Epithelial cell of proximal tubule (primary cell): Measurements from ENCODE around the gene PCDH1. TPM values are rescaled to one million over a fixed set of nuclear protein-coding genes. Genes with fewer than 3 reads are reported as not detected.

Experiments used
- DNase-seq: peaks from one replicate; pipeline ENCODE4 v3.0.0-alpha.2; 2011; ENCODE audit warnings: low read depth
- H3K4me3 ChIP-seq: 2 replicates; pipeline ENCODE4 v1.5.1; 2011; ENCODE audit warnings: low read depth, mild to moderate bottlenecking, low read length
- total RNA-seq: library from RNA; depleted of rRNA; stranded (reverse); fragments of >200 nt; gene quantifications from 2 replicates; pipeline ENCODE4 v1.2.3, GENCODE V29; 2015
- TF ChIP-seq, protein P1 (sequence below): conservative IDR thresholded peaks from 2 replicates; pipeline ENCODE4 v1.5.1; 2012; ENCODE audit warnings: low read depth, mild to moderate bottlenecking, low read length

Gene PCDH1
- total RNA-seq, 1 donor from 2014 or later: 17.4 TPM

DNA sequence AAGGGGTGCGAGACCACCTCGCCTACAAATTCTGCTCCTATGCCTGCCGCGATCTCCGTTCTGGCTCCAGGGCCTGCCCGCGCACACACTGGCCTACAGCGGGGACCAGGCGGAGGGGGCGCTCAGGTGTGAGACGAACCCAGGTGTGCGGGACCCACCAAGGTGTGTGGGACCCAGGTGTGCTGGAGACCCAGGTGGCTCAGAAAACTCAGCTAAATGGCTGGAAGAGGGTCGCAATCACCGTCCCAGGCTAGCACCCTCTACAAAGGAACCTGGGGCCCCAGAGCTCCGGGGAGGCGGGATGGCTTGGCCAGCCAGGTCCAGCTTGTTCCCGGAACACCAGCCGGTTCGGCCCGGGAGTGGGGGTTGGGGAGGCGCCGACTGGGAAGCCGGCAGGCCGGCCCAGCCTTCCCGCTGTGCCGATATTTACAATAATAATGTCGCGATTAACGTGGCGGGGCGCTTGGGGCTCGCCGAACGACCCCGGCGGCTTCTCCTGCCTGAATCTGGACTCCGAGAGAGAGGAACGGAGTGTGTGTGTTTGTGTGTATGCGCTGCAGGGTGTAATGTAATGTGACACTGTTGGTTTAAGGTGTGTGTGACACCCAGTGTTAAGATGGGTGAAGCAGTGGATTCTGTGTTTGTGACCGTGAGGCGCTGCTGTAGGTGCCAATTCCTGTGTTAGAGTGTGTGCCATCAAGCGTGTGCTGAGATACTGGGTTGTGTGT, 1.4 kb downstream of the PCDH1 start:
- peak overlapping the region; percentile 57 for H3K4me3 ChIP-seq
- no peak for DNase-seq
- TF ChIP-seq, protein P1, sequence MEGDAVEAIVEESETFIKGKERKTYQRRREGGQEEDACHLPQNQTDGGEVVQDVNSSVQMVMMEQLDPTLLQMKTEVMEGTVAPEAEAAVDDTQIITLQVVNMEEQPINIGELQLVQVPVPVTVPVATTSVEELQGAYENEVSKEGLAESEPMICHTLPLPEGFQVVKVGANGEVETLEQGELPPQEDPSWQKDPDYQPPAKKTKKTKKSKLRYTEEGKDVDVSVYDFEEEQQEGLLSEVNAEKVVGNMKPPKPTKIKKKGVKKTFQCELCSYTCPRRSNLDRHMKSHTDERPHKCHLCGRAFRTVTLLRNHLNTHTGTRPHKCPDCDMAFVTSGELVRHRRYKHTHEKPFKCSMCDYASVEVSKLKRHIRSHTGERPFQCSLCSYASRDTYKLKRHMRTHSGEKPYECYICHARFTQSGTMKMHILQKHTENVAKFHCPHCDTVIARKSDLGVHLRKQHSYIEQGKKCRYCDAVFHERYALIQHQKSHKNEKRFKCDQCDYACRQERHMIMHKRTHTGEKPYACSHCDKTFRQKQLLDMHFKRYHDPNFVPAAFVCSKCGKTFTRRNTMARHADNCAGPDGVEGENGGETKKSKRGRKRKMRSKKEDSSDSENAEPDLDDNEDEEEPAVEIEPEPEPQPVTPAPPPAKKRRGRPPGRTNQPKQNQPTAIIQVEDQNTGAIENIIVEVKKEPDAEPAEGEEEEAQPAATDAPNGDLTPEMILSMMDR: no peak

DNA sequence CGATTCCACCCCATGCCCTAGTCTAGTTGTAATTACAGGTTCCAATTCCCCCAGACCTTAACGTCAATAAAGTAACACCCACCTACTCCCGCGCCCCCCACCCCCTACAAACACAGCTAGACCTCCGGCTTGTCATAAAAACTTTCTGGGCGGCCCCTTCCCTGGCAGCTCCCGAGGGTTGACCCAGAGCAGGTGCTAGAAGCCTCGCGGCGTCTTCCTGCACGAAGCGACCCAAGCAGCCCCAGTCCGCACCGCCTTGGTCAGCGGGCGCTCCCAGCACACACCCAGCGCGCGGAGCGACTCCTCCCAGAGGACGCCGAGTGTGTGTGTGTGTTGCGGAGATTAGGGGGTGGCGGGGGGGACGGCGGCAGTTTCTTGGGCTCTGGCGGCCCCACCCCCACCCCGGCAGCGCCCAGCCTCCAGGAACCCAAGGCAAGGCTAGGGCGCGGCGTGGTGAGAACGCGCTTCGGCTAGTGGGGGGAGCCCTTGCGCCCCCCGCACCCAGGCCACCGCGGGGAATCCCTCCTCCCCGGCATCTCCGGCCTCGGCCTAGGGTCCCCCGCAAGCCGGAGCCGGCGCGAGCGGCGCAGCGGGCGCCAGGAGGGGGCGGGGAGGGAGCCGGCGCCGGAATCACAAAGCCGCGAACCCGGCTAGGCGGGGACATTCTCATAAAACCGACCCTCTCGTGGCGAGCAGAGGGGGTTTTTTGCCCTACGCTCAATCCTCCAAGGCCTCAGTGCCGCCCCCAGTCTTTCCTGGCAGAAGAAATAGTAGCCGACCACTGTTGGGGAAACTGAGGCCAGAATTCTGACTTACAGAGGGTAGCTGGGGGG, 2.2 kb downstream of the PCDH1 start:
- TF ChIP-seq, protein P1: no peak
- H3K4me3 ChIP-seq: peak overlapping the region; percentile 57
- no peak for DNase-seq

DNA sequence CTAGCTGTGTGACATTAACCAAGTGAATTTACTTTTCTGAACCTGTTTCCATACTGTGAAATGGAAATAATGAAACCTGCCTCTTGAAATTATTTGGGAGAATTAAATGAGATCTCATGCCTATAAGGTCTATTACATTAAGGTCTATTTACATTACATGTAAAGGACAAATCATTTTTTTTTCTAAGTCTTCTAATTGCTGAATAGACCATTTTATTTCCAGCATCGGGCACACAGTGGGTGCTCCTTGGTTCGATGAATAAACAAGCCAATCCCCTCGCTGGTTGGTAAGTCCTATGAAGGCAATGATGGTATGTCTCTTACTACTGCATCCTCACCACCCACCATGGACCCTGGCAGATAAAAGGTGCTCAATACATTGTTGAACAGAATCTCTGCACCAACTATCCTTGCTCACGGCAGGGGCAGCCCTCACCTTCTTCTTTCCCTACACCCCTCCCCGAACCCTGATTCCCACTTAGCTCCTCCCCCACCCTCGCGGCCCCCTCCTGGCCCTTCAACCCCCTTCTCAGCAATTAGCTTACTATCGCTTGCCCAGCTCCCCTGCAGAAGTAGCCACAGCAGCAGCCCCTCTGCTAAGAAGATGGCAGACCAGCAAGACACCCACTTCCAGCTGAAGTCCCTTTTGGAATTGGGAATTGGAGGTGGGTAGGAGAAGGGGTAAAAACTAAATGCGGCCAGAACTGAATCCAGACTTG, 3.0 kb downstream of the PCDH1 start:
- TF ChIP-seq, protein P1: no peak
- peak overlapping the region; percentile 57 for H3K4me3 ChIP-seq
- DNase-seq: no peak

DNA sequence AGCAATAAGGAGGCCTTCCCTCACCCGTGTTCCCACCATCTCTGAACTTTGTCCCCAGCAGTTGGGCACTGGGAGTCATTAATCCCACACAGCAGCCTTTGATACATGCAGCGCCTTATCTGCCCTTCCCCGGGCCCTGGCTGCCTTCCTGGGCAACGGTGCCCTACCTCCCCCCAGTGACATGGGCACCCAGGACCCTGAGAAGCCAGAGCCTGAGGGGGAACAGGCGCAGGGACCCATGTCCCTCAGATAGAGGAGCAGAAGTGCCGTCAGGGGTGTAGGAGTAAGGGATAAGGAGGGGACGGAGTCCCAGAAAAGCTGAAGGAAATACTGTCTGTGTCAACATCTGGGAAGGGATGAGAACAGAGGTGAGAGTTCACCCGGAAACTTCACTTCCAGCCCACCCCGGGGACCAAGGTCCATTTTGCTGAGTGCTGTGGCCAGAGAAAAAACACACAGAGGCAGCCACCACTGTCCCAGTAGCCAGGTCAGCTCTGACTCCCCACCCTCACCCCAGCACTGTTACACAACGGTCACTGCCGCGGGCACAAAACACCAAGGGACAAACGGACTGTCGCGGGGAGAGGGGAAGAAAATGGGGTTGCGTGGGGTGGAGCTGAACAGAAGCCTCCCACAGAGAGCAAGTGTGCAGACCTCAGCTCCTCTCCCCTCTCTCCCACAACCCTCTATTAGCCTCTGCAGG, 3.8 kb downstream of the PCDH1 start:
- no peak for DNase-seq
- TF ChIP-seq, protein P1: no peak

DNA sequence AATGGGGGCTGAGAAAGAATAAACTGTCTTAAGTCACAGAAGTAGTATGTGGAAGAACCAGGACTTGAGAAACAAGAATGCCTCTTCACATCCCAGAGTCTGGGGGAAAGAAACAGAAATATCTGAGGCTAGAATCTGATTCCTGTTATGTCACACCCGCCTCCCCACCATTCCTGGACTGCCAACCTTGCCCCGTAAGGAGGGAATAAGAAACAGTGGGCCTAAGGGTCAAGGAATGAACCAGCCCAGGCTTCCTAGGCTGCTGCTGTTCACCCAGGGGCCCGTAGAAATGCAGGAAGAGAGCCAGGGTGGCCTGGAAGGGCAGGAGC, 4.3 kb downstream of the PCDH1 start:
- TF ChIP-seq, protein P1: no peak
- no peak for DNase-seq
- H3K4me3 ChIP-seq: no peak overlapping the region

More for the DNA sequence above, 3.8 kb downstream of the PCDH1 start:
- no peak overlapping the region for H3K4me3 ChIP-seq

DNA sequence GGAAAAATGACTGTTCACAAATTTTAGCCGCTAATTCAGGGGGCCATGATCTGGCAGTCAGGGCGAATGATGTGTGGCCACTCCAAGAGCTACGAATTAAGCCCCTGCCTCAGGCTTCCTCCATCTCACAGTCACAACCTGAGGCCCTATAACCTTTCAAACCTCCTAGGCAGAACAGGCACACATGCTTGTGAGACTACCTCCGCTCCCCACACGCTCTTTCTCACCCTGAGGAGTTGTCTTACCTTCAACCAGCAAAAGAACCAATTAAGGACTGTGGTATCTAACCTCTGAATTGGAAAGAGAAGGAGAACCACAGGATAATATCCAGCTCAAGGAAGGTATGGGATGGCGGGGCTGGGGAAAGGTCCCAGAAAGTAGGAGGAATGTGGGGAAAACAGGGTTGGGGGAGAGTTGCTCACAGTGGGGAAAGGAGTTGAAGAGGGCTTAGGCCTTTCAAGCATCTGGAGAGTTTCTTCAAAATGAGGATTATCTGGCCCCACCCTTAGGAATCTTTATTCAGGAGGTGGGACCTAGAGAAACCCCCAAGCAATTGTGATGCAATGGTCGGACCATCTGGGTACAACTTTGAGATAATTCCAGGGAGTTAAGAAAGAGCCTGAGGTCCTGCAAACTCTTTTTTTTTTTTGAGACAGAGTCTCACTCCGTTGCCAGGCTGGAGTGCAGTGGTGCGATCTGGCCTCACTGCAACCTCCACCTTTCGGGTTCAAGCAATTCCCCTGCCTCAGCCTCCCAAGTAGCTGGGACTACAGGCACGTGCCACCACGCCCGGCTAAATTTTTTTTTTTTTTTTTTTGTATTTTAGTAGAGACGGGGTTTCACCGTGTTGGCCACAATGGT, 5.5 kb downstream of the PCDH1 start:
- TF ChIP-seq, protein P1: no peak
- no peak for DNase-seq
- H3K4me3 ChIP-seq: no peak overlapping the region
